COLO829 (cell line): ENCODE data around the gene CACNA2D3.

Experiments
- DNase-seq: peaks from one replicate; pipeline ENCODE4 v3.0.0; 2012; ENCODE audit warnings: low spot score

CACNA2D3 gene

GRCh38 chr3:54171509-54171908 lies 49.2 kb downstream of the CACNA2D3 start:
- DNase-seq = no peak

- no peak for DNase-seq
Observed at GRCh38 chr3:54171951-54172350, 49.6 kb downstream of the CACNA2D3 start.

GRCh38 chr3:54173371-54173770 lies 51.0 kb downstream of the CACNA2D3 start:
- no peak for DNase-seq

- DNase-seq = no peak
Observed at GRCh38 chr3:54176106-54176505, 53.8 kb downstream of the CACNA2D3 start.

- DNase-seq = no peak
Observed at GRCh38 chr3:54177816-54178215, 55.5 kb downstream of the CACNA2D3 start.

- no peak for DNase-seq
Observed at GRCh38 chr3:54178376-54178775, 56.0 kb downstream of the CACNA2D3 start.

- DNase-seq = no peak
Observed at GRCh38 chr3:54180921-54181320, 58.6 kb downstream of the CACNA2D3 start.

GRCh38 chr3:54182242-54182641 lies 59.9 kb downstream of the CACNA2D3 start:
- DNase-seq = no peak

- DNase-seq = no peak
Observed at GRCh38 chr3:54185740-54186139, 63.4 kb downstream of the CACNA2D3 start.

- peak; percentile 78 for DNase-seq
Observed at GRCh38 chr3:54188176-54188791, 65.9 kb downstream of the CACNA2D3 start.

- DNase-seq = no peak
Observed at GRCh38 chr3:54191220-54191619, 68.9 kb downstream of the CACNA2D3 start.

GRCh38 chr3:54192026-54192425 lies 69.7 kb downstream of the CACNA2D3 start:
- no peak for DNase-seq

GRCh38 chr3:54193093-54193492 lies 70.7 kb downstream of the CACNA2D3 start:
- DNase-seq = no peak

GRCh38 chr3:54196360-54196991 lies 74.1 kb downstream of the CACNA2D3 start:
- no peak for DNase-seq

GRCh38 chr3:54197509-54197908 lies 75.2 kb downstream of the CACNA2D3 start:
- DNase-seq = no peak

GRCh38 chr3:54198556-54198955 lies 76.2 kb downstream of the CACNA2D3 start:
- DNase-seq = no peak

GRCh38 chr3:54202054-54202453 lies 79.7 kb downstream of the CACNA2D3 start:
- DNase-seq = no peak

GRCh38 chr3:54202651-54203248 lies 80.4 kb downstream of the CACNA2D3 start:
- DNase-seq = no peak

GRCh38 chr3:54206874-54207273 lies 84.5 kb downstream of the CACNA2D3 start:
- no peak for DNase-seq

- DNase-seq = no peak
Observed at GRCh38 chr3:54211097-54211496, 88.7 kb downstream of the CACNA2D3 start.

GRCh38 chr3:54212723-54213122 lies 90.4 kb downstream of the CACNA2D3 start:
- DNase-seq = no peak

- DNase-seq = no peak
Observed at GRCh38 chr3:54213907-54214306, 91.6 kb downstream of the CACNA2D3 start.

GRCh38 chr3:54214845-54215244 lies 92.5 kb downstream of the CACNA2D3 start:
- DNase-seq = no peak

GRCh38 chr3:54215521-54215920 lies 93.2 kb downstream of the CACNA2D3 start:
- DNase-seq = no peak
